ENCODE results near the gene ATP8B4. TPM values are rescaled to one million over a fixed set of nuclear protein-coding genes. Genes with fewer than 3 reads are reported as not detected.

ATP8B4 gene
- polyA plus RNA-seq, 1 of the 3 experiments (the other 2 are of a cell fraction), result 0.03 TPM

GRCh38 chr15:50049871-50050270 is 69.2 kb downstream of the ATP8B4 start:
- DNase-seq, result no peak
- Histone ChIP-seq H3K9me3 (no peaks in the 10 kb centered on the region), H3K79me2 (ENCODE audit: insufficient read depth) (no peaks in the 10 kb centered on the region), H3K27me3 (ENCODE audit: insufficient read depth) (no peaks in the 10 kb centered on the region), H3K9ac (no peak overlapping the region), H3K9me2 (no peaks in the 10 kb centered on the region), H3K4me3 (ENCODE audit: low read depth in 2 of 2, low read length in 1 of 2) (no peak overlapping the region), H3K27ac (ENCODE audit: low read depth in 2 of 2, low read length in 1 of 2) (no peak overlapping the region), H3K4me1 (ENCODE audit: control insufficient read depth in 1 of 2, insufficient read depth in 2 of 2, low read depth in 1 of 2, low read length in 1 of 2) (peaks cover 0 to 2% of the 10 kb centered on the region in 2 experiments; a peak in 2 of 4 replicates), H4K20me1 (ENCODE audit: insufficient read depth) (no peaks in the 10 kb centered on the region), H3F3A (replicated peaks; ENCODE audit: insufficient read depth) (no peaks in the 10 kb centered on the region), H3K36me3 (replicated peaks in 1 of 2; ENCODE audit: control insufficient read depth in 1 of 2, insufficient read depth in 2 of 2, low read length in 1 of 2) (no peaks in the 10 kb centered on the region), H3K4me2 (no peak overlapping the region), H2AFZ (ENCODE audit: low read depth) (no peak overlapping the region)
- ChIA-PET CTCF (interaction anchor here (0.6 to 4.4 kb wide), 2 partner anchors 93 to 813 kb away, joined by 3 to 59 read pairs; no protein-coding TSS in a partner anchor), POLR2A (no interaction called here)
- no peak for TF ChIP-seq IRF3 (IDR thresholded peaks at IDR 0.05; ENCODE audit: low read depth, low read length)
- TF ChIP-seq FOSL2 (IDR thresholded peaks at IDR 0.05; ENCODE audit: borderline replicate concordance, low read depth), result no peak
- no peak for TF ChIP-seq USF1 (IDR thresholded peaks at IDR 0.05; ENCODE audit: borderline replicate concordance, low read depth)
- no peak for TF ChIP-seq RFX5 (IDR thresholded peaks at IDR 0.05; ENCODE audit: low read length)
- no peak for TF ChIP-seq TCF12 (IDR thresholded peaks at IDR 0.05)
- TF ChIP-seq ELF1 (IDR thresholded peaks at IDR 0.05), result no peak
- TF ChIP-seq EZH2phosphoT487 (IDR thresholded peaks at IDR 0.05; ENCODE audit: borderline replicate concordance, low read depth), result no peak
- no peak for TF ChIP-seq MEF2A (IDR thresholded peaks at IDR 0.05; ENCODE audit: borderline replicate concordance, low read depth)
- TF ChIP-seq EP300 (IDR thresholded peaks at IDR 0.05; ENCODE audit: borderline replicate concordance in 1 of 2, low read depth in 1 of 2, low read length in 1 of 2), result no peak
- TF ChIP-seq NFIC (IDR thresholded peaks at IDR 0.05; ENCODE audit: borderline replicate concordance), result no peak
- TF ChIP-seq MAX (IDR thresholded peaks at IDR 0.05; ENCODE audit: low read depth), result no peak
- TF ChIP-seq GABPA (IDR thresholded peaks at IDR 0.05; ENCODE audit: low read depth), result no peak
- TF ChIP-seq POLR2AphosphoS5 (IDR thresholded peaks at IDR 0.05; ENCODE audit: low read depth, low read length), result no peak
- TF ChIP-seq SIN3A (IDR thresholded peaks at IDR 0.05; ENCODE audit: borderline replicate concordance, low read depth, low read length), result no peak
- TF ChIP-seq CTCF (IDR thresholded peaks at IDR 0.05), result no peak
- no peak for TF ChIP-seq SMC3 (IDR thresholded peaks at IDR 0.05; ENCODE audit: low read depth, low read length)
- no peak for TF ChIP-seq RAD21 (IDR thresholded peaks at IDR 0.05; ENCODE audit: low read length)

Data from SK-N-SH (cell line).